ENCODE measurements around the gene BABAM2.

GRCh38 chr2:28375742-28376631, 485.5 kb downstream of the BABAM2 start:
- TF ChIP-seq, protein P1, sequence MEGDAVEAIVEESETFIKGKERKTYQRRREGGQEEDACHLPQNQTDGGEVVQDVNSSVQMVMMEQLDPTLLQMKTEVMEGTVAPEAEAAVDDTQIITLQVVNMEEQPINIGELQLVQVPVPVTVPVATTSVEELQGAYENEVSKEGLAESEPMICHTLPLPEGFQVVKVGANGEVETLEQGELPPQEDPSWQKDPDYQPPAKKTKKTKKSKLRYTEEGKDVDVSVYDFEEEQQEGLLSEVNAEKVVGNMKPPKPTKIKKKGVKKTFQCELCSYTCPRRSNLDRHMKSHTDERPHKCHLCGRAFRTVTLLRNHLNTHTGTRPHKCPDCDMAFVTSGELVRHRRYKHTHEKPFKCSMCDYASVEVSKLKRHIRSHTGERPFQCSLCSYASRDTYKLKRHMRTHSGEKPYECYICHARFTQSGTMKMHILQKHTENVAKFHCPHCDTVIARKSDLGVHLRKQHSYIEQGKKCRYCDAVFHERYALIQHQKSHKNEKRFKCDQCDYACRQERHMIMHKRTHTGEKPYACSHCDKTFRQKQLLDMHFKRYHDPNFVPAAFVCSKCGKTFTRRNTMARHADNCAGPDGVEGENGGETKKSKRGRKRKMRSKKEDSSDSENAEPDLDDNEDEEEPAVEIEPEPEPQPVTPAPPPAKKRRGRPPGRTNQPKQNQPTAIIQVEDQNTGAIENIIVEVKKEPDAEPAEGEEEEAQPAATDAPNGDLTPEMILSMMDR (IDR thresholded peaks at IDR 0.05; ENCODE audit: insufficient read depth, low read length, poor library complexity, severe bottlenecking): no peak
- TF ChIP-seq EZH2phosphoT487 (conservative IDR thresholded peaks at IDR 0.05; ENCODE audit: low read length): no peak

Measured in SU-DHL-6 (cell line).